Upper lobe of right lung (tissue), 1 donor: ENCODE measurements around the gene SNN. TPM values are rescaled to one million over a fixed set of nuclear protein-coding genes. Genes with fewer than 3 reads are reported as not detected.

Experiments used
- ATAC-seq: fragments of 200-7000 bp; cut with Tn5 transposase; one replicate; pipeline ENCODE4 v1.9.1; 2020; ENCODE audit warnings: mild to moderate bottlenecking, moderate library complexity
- DNase-seq: peaks from one replicate; pipeline ENCODE4 v3.0.0-alpha.2; 2020
- H3K27ac ChIP-seq: fragments of 200-600 bp; one replicate; pipeline ENCODE4 v1.8.0; 2022
- H3K27me3 ChIP-seq: fragments of 200-600 bp; one replicate; pipeline ENCODE4 v1.8.0; 2022; ENCODE audit warnings: mild to moderate bottlenecking
- H3K36me3 ChIP-seq: fragments of 200-600 bp; one replicate; pipeline ENCODE4 v1.8.0; 2022
- H3K4me1 ChIP-seq: fragments of 200-600 bp; one replicate; pipeline ENCODE4 v1.8.0; 2022
- H3K4me3 ChIP-seq: fragments of 200-600 bp; one replicate; pipeline ENCODE4 v1.8.0; 2022; ENCODE audit warnings: mild to moderate bottlenecking
- H3K9me3 ChIP-seq: fragments of 200-600 bp; one replicate; pipeline ENCODE4 v1.8.0; 2022
- intact Hi-C: fragments of 100-400 bp; cut with DNase I; formaldehyde crosslinking; loops from one replicate; pipeline ENCODE4 v1.11.0; 2022
- total RNA-seq: library from RNA; stranded (reverse); fragmentation: NEBNext Ultra II Directional; extraction: Animal tissue kit (Norgen Biotek cat#: 25700); gene quantifications from one replicate; pipeline ENCODE4 v1.2.1, GENCODE V29; 2021
- TF ChIP-seq, protein P1 (sequence below): fragments of 200-600 bp; IDR thresholded peaks from one replicate; pipeline ENCODE4 v1.8.0; 2022; ENCODE audit warnings: antibody characterized with exemption
- donor health status: DM: no; HTN: yes; CAD: no; lungs with severe emphysema.

SNN gene
- total RNA-seq, 1 donor from 2014 or later = 31.1 TPM

DNA sequence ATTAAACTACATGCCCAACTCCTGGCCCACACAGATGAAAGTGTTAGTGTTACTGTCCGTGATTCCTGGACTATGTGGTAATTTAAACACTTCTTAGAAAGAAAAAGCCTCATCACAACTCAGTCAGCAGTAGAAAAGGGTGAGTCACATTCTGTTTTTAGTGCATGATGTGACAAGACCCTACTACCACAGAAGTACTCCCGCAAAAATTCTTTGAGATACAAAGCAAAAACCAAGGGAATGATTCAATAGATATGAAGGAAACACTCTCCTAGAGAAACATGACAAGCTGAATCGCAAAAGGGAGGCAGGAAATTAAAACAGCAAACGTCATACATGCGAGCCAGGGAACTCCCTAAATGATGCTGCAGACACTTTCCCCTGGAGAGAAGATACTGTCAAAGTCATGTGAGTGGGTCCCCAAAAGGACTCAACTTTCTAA, 14.4 kb downstream of the SNN start:
- H3K27ac ChIP-seq = no peak overlapping the region
- no peaks in the 10 kb centered on the region for H3K27me3 ChIP-seq
- no peaks in the 10 kb centered on the region for H3K9me3 ChIP-seq
- DNase-seq = no peak
- peaks cover 22% of the 10 kb centered on the region for H3K4me1 ChIP-seq
- no peak overlapping the region for H3K4me3 ChIP-seq
- intact Hi-C loops = no loop called here
- TF ChIP-seq, protein P1, sequence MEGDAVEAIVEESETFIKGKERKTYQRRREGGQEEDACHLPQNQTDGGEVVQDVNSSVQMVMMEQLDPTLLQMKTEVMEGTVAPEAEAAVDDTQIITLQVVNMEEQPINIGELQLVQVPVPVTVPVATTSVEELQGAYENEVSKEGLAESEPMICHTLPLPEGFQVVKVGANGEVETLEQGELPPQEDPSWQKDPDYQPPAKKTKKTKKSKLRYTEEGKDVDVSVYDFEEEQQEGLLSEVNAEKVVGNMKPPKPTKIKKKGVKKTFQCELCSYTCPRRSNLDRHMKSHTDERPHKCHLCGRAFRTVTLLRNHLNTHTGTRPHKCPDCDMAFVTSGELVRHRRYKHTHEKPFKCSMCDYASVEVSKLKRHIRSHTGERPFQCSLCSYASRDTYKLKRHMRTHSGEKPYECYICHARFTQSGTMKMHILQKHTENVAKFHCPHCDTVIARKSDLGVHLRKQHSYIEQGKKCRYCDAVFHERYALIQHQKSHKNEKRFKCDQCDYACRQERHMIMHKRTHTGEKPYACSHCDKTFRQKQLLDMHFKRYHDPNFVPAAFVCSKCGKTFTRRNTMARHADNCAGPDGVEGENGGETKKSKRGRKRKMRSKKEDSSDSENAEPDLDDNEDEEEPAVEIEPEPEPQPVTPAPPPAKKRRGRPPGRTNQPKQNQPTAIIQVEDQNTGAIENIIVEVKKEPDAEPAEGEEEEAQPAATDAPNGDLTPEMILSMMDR = no peak
- peaks cover 96% of the 10 kb centered on the region for H3K36me3 ChIP-seq
- no peak for ATAC-seq

DNA sequence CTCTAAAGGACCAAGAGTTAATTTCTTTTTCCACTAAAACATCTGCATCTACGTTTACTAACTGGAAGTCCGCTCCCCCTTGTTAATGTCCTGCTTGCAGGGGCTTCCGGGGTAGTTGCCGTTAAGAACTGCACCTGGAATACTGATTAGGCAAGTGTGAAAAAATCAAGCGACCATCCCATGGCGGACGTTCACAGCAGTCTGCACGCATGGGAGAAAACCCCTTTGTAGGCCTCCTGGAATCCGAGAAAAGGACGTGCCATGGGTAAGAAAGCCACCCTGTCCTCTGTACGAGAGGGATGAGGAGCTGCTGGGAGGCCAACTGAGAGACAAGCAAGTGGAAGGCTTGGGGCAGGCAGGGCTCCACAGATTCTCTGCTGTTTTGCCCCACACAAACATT, 14.9 kb downstream of the SNN start:
- no peak for ATAC-seq
- Histone ChIP-seq H3K9me3 (no peaks in the 10 kb centered on the region), H3K4me3 (no peak overlapping the region)

DNA sequence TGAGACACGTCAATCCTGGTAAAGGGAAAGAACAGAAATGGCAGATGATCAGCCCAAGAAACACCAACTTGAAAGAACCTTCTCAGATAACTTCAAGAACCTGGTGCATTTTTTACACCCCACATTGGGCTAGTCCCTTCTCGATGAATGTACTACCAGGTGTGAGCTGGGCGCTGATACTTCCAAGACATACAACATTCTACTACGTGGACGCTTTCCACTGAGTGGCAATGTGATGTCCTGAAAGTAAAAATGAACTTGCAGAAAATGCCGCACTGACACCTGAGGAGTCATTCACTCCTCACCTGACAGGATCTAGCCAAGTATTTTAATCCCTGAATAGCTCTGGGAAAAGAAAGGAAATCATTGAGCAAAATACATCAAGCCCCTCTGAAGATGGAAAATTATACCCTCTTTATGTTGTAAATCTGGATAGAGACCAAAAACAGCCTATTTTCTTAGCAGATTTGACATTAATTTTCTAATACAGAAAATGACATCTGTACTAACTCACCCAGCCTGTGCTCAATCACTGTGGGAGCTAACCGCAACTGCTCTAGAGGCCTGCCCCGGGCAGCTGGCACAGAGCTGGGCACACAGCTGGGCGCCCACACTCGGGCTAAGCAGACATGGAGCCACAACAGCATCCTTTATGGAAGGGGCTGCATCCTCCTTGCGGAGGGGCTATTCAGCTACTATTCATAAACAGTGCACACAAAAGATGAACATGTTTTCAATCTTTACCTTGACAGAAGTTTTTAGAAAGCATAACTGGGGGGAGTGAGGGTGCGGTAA, 16.2 kb downstream of the SNN start:
- peaks cover 93% of the 10 kb centered on the region for H3K36me3 ChIP-seq
- peaks cover 21% of the 10 kb centered on the region for H3K4me1 ChIP-seq
- ATAC-seq = no peak
- no peak overlapping the region for H3K4me3 ChIP-seq
- no peaks in the 10 kb centered on the region for H3K9me3 ChIP-seq
- no peak overlapping the region for H3K27ac ChIP-seq
- no peak for DNase-seq
- TF ChIP-seq, protein P1 = no peak
- no peaks in the 10 kb centered on the region for H3K27me3 ChIP-seq
- intact Hi-C loops = no loop called here

More for the DNA sequence above, 14.9 kb downstream of the SNN start:
- H3K27me3 ChIP-seq = no peaks in the 10 kb centered on the region
- DNase-seq = no peak
- TF ChIP-seq, protein P1 = no peak
- H3K4me1 ChIP-seq = peaks cover 17% of the 10 kb centered on the region
- intact Hi-C loops = no loop called here
- H3K36me3 ChIP-seq = peaks cover 96% of the 10 kb centered on the region
- H3K27ac ChIP-seq = no peak overlapping the region

DNA sequence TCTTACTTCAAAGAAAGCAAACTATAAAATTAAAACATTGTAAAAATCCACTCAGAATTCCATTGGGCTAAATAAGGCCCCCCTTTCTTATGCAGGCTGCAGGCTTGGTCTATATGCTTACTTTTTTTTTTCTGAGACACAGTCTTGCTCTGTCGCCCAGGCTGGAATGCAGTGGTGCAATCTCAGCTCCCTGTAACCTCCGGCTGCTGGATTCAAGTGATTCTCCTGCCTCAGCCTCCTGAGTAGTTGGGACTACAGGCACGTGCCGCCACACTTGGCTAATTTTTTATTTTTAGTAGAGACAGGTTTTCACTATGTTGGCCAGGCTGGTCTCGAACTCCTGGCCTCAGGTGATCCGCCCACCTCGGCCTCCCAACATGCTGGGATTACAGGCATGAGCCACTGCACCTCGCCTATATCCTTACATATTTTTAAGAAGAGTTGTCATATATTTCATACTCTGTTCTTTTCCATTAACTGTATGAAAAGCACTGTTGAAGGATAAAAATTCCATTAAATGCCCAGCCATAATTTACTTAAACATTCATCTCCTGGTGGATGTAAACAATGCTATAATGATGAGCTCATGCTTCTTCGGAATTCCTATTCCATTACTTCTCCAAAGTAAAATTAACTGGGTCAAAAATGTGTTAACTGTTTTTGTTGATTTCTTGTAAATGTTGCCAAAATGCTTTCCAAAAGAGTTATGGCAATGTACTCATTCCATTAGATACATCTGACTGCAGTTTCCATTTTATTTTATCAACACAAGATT, 17.8 kb downstream of the SNN start:
- Histone ChIP-seq H3K27ac (no peak overlapping the region), H3K27me3 (no peaks in the 10 kb centered on the region), H3K4me3 (no peak overlapping the region), H3K36me3 (peaks cover 85% of the 10 kb centered on the region), H3K9me3 (no peaks in the 10 kb centered on the region), H3K4me1 (peaks cover 26% of the 10 kb centered on the region)
- ATAC-seq = no peak
- TF ChIP-seq, protein P1 = no peak
- no peak for DNase-seq
- intact Hi-C loops = no loop called here

DNA sequence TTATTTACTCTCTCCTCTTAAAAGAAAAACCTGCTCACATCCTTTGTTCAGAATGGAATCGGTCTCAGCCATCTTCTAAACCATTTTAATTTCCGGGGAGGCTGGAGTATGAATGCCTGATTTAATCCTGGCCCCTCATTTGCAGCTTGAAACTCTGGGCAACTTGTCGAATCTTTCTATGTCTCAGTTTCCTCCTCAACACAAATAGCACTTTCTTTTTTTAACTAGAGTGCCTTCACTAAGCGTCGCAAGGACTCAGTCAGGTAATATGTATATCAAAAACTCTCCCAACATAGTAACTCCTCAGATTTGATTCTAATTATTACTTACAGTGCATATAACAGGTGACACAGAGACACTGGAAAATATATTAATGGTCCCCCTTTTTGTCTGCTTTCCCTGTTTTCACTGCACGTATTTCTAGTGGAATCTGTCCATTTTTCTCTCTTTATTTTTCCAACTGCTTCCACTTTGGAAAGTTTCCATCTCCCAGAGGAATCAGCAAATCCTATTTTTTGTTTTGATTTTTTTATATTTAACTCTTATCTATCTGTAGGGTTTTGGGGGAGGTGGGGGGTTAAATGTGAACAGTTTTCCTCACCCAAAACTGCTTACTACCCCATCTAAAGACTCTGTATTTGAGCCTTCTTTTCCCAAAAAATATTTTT, 18.6 kb downstream of the SNN start:
- Histone ChIP-seq H3K4me1 (peaks cover 18% of the 10 kb centered on the region), H3K27me3 (no peaks in the 10 kb centered on the region), H3K4me3 (no peak overlapping the region), H3K27ac (no peak overlapping the region), H3K36me3 (peaks cover 88% of the 10 kb centered on the region), H3K9me3 (no peaks in the 10 kb centered on the region)
- TF ChIP-seq, protein P1 = no peak
- intact Hi-C loops = no loop called here
- DNase-seq (no peak), ATAC-seq (no peak)
